K562 (cell line): Measurements from ENCODE around the gene SLC25A1. TPM values are rescaled to one million over a fixed set of nuclear protein-coding genes. Genes with fewer than 3 reads are reported as not detected.

Experiments used
- EP300 ChIP-seq: IDR thresholded peaks from 2 replicates; pipeline ENCODE4 v1.6.1; 2012; ENCODE audit warnings: low read length, improper control_type of control experiment
- KHSRP ChIP-seq: fragments of 450-650 bp; IDR thresholded peaks from 2 replicates; pipeline ENCODE4 v1.6.1; 2017
- MED1 ChIP-seq: sonication (generic); formaldehyde crosslinking; IDR thresholded peaks from 2 replicates; pipeline ENCODE4 v1.8.1; 2023; ENCODE audit warnings: missing genetic modification reagents, borderline replicate concordance
- RBM14 ChIP-seq: fragments of 200-400 bp; formaldehyde crosslinking; IDR thresholded peaks from 2 replicates; pipeline ENCODE4 v1.6.1; 2018; ENCODE audit warnings: low read depth, mild to moderate bottlenecking, low read length, moderate library complexity, borderline replicate concordance; ENCODE audit not compliant: insufficient read depth
- ZNF140 ChIP-seq: fragments of 250-450 bp; sonication (Bioruptor Pico); IDR thresholded peaks from 2 replicates; pipeline ENCODE4 v1.8.0; 2021; ENCODE audit warnings: moderate library complexity, mild to moderate bottlenecking, inconsistent platforms
- ZNF175 ChIP-seq: fragments of 200-800 bp; sonication (Bioruptor generic); IDR thresholded peaks from 2 replicates; pipeline ENCODE4 v1.6.1; 2016; ENCODE audit warnings: low read depth, mild to moderate bottlenecking, missing genetic modification characterization, missing compliant biosample characterization
- ZNF239 ChIP-seq: fragments of 250-450 bp; sonication (Bioruptor Pico); IDR thresholded peaks from 2 replicates; pipeline ENCODE4 v1.4.0; 2020; ENCODE audit warnings: mild to moderate bottlenecking
- ZNF408 ChIP-seq: fragments of 250-450 bp; sonication (Bioruptor Pico); IDR thresholded peaks from 2 replicates; pipeline ENCODE4 v1.4.0; 2020; ENCODE audit warnings: low read depth, mild to moderate bottlenecking, moderate library complexity
- ZNF830 ChIP-seq: fragments of 250-450 bp; sonication (Bioruptor Pico); IDR thresholded peaks from 2 replicates; pipeline ENCODE4 v1.5.0; 2021; ENCODE audit warnings: mild to moderate bottlenecking
- polyA plus RNA-seq, 8 experiments: library from polyadenylated mRNA; depleted of rRNA in 4 of 8; stranded (reverse) in 5 of 8; unstranded in 3 of 8; fragments of >200 nt; fragmentation: Nextera tagmentation in 2 of 8; fragmentation: Illumina TruSeq in 1 of 8; extraction: Ambion mirVana in 2 of 8; extraction: Trizol in 1 of 8; gene quantifications; 2 replicates each; pipeline versions ENCODE4 v1.2.1 to v1.2.3, GENCODE V29; 2011 to 2014; ENCODE audit warnings: inconsistent platforms in 1 of 8, missing spikeins in 1 of 8
- total RNA-seq, 7 experiments: library from RNA; depleted of rRNA in 6 of 7; stranded (reverse); fragments of >200 nt in 6 of 7; fragmentation: Illumina TruSeq in 2 of 7; extraction: Trizol in 2 of 7; gene quantifications; 2 replicates each; pipeline versions ENCODE4 v1.2.1 to v1.2.3, GENCODE V29; 2011 to 2021; ENCODE audit warnings: low replicate concordance in 1 of 7
- TF ChIP-seq, protein P1 (sequence below): fragments of 200-400 bp; formaldehyde crosslinking; IDR thresholded peaks from 2 replicates; pipeline ENCODE4 v1.6.1; 2017; ENCODE audit warnings: mild to moderate bottlenecking, low read depth, low read length, moderate library complexity
- TF ChIP-seq, protein P2 (sequence below): fragments of 450-650 bp; IDR thresholded peaks from 2 replicates; pipeline ENCODE4 v1.6.1; 2016; ENCODE audit warnings: antibody characterized with exemption
- TF ChIP-seq, protein P3 (sequence below): fragments of 250-450 bp; sonication (Bioruptor Pico); IDR thresholded peaks from 2 replicates; pipeline ENCODE4 v1.4.0; 2020; ENCODE audit warnings: mild to moderate bottlenecking
- TF ChIP-seq, protein P4 (sequence below), 2 experiments: fragments of 450-650 bp in 1 of 2; sonication (generic) in 1 of 2; formaldehyde crosslinking in 1 of 2; IDR thresholded peaks in 1 of 2; conservative IDR thresholded peaks in 1 of 2; 2 replicates each; pipeline versions ENCODE4 v1.6.1 to v1.8.1; 2016 to 2023; ENCODE audit warnings: mild to moderate bottlenecking in 2 of 2, moderate library complexity in 2 of 2, inconsistent platforms in 1 of 2, missing genetic modification reagents in 1 of 2
- TF ChIP-seq, protein P5 (sequence below): sonication (generic); formaldehyde crosslinking; IDR thresholded peaks from 2 replicates; pipeline ENCODE4 v1.8.1; 2023; ENCODE audit warnings: mild to moderate bottlenecking, missing genetic modification reagents, moderate library complexity
- TF ChIP-seq, protein P6 (sequence below): sonication (generic); formaldehyde crosslinking; IDR thresholded peaks from 2 replicates; pipeline ENCODE4 v1.8.1; 2023; ENCODE audit warnings: mild to moderate bottlenecking, missing genetic modification reagents

Gene SLC25A1
- total and polyA plus RNA-seq, 9 of the 15 experiments (the other 6 are each of a cell fraction or from before 2014, with no cell fraction given) = 11.0 to 408 (median 110) TPM

DNA sequence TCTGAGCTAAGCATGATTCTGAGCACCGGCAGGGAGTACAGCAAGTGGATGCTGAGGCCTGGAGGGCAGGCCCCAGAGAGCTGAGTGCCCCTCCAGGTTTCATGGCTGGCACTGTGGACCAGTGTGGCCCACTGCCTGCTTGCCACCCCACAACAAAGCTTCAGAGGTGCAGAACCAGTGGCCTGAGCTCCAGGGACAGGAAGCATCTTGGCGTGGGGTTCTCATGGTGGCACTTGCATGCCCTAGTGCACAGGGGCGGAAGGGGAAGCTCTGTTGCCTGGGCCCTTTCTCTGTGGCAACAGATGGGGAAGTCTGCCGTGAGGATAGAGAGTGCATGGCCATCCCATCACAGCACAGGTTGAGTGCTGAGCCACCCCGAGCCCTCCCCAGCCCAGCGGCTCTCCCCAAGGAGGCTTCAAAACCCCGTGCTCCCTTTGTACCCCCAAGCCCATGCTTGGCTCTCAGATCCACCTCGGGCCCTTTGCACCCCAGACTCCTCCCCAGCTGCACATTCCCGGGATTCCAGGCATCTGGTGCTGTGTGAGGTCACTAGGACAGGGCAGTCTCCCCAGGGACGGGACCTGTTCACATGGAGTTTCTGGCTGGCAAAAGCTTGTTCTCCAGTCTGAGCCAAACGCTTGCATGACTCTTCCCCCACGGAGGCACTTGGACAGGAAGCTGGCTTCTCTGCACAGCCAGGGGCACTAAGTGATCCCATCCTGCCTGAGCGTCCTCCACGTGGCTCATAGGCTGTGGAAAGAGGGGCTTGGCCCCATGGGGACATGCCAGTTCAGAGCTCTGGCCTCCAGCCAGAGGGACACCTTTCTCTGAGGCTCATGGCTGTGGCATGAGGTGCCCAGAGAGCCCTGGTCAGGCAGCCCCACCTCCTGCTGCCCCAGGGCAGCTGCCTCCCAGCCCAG lies 4.2 kb downstream of the SLC25A1 start (continued):
- TF ChIP-seq, protein P1, sequence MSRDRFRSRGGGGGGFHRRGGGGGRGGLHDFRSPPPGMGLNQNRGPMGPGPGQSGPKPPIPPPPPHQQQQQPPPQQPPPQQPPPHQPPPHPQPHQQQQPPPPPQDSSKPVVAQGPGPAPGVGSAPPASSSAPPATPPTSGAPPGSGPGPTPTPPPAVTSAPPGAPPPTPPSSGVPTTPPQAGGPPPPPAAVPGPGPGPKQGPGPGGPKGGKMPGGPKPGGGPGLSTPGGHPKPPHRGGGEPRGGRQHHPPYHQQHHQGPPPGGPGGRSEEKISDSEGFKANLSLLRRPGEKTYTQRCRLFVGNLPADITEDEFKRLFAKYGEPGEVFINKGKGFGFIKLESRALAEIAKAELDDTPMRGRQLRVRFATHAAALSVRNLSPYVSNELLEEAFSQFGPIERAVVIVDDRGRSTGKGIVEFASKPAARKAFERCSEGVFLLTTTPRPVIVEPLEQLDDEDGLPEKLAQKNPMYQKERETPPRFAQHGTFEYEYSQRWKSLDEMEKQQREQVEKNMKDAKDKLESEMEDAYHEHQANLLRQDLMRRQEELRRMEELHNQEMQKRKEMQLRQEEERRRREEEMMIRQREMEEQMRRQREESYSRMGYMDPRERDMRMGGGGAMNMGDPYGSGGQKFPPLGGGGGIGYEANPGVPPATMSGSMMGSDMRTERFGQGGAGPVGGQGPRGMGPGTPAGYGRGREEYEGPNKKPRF = no peak
- TF ChIP-seq ZNF140 (no peak), ZNF408 (CRISPR knock-in tag) (no peak), ZNF239 (no peak), EP300 (no peak), KHSRP (no peak), ZNF175 (CRISPR knock-in tag) (no peak), RBM14 (no peak), MED1 (CRISPR knock-in tag) (no peak), ZNF830 (CRISPR knock-in tag) (no peak)
- TF ChIP-seq, protein P2, sequence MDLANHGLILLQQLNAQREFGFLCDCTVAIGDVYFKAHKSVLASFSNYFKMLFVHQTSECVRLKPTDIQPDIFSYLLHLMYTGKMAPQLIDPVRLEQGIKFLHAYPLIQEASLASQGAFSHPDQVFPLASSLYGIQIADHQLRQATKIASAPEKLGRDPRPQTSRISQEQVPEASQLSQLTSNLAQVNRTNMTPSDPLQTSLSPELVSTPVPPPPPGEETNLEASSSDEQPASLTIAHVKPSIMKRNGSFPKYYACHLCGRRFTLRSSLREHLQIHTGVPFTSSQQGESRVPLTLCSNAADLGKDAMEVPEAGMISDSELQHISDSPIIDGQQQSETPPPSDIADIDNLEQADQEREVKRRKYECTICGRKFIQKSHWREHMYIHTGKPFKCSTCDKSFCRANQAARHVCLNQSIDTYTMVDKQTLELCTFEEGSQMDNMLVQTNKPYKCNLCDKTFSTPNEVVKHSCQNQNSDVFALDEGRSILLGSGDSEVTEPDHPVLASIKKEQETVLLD = no peak
- TF ChIP-seq, protein P3, sequence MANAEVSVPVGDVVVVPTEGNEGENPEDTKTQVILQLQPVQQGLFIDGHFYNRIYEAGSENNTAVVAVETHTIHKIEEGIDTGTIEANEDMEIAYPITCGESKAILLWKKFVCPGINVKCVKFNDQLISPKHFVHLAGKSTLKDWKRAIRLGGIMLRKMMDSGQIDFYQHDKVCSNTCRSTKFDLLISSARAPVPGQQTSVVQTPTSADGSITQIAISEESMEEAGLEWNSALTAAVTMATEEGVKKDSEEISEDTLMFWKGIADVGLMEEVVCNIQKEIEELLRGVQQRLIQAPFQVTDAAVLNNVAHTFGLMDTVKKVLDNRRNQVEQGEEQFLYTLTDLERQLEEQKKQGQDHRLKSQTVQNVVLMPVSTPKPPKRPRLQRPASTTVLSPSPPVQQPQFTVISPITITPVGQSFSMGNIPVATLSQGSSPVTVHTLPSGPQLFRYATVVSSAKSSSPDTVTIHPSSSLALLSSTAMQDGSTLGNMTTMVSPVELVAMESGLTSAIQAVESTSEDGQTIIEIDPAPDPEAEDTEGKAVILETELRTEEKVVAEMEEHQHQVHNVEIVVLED (CRISPR knock-in tag) = no peak
- TF ChIP-seq, protein P4, sequence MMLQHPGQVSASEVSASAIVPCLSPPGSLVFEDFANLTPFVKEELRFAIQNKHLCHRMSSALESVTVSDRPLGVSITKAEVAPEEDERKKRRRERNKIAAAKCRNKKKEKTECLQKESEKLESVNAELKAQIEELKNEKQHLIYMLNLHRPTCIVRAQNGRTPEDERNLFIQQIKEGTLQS (IDR thresholded peaks at IDR 0.05) = no peak
- TF ChIP-seq, protein P4 (CRISPR knock-in tag; conservative IDR thresholded peaks at IDR 0.05) = no peak
- TF ChIP-seq, protein P5, sequence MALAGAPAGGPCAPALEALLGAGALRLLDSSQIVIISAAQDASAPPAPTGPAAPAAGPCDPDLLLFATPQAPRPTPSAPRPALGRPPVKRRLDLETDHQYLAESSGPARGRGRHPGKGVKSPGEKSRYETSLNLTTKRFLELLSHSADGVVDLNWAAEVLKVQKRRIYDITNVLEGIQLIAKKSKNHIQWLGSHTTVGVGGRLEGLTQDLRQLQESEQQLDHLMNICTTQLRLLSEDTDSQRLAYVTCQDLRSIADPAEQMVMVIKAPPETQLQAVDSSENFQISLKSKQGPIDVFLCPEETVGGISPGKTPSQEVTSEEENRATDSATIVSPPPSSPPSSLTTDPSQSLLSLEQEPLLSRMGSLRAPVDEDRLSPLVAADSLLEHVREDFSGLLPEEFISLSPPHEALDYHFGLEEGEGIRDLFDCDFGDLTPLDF (CRISPR knock-in tag) = 0 out of 2 replicates have a peak, but pooled peaks have one; percentile 30
- TF ChIP-seq, protein P6, sequence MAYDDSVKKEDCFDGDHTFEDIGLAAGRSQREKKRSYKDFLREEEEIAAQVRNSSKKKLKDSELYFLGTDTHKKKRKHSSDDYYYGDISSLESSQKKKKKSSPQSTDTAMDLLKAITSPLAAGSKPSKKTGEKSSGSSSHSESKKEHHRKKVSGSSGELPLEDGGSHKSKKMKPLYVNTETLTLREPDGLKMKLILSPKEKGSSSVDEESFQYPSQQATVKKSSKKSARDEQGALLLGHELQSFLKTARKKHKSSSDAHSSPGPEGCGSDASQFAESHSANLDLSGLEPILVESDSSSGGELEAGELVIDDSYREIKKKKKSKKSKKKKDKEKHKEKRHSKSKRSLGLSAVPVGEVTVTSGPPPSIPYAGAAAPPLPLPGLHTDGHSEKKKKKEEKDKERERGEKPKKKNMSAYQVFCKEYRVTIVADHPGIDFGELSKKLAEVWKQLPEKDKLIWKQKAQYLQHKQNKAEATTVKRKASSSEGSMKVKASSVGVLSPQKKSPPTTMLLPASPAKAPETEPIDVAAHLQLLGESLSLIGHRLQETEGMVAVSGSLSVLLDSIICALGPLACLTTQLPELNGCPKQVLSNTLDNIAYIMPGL (CRISPR knock-in tag) = no peak
